ENCODE data around the gene NLK. TPM values are rescaled to one million over a fixed set of nuclear protein-coding genes. Genes with fewer than 3 reads are reported as not detected.
"Not testable (repeated sequence)": the region's sequence is repeated elsewhere in the genome, so short reads cannot be mapped to it uniquely, and the experiment has no call there.

Gene NLK
- total RNA-seq, 6 donors from 2014 or later, result 16.1 to 34.5 (median 19.9) TPM

GRCh38 chr17:28072936-28073533 lies 30.6 kb downstream of the NLK start:
- no peak for TF ChIP-seq POLR2A (IDR thresholded peaks at IDR 0.05)
- Histone ChIP-seq H3K4me1 (peaks cover 0 to 9% (median 0%) of the 10 kb centered on the region in 4 donors), H3K27ac (no peak overlapping the region), H3K9me3 (peaks cover 0 to 4% (median 0%) of the 10 kb centered on the region in 4 donors), H3K27me3 (no peaks in the 10 kb centered on the region), H3K4me3 (no peak overlapping the region), H3K36me3 (no peaks in the 10 kb centered on the region)
- 84 to 86% methylated on average over 2 of the region's 2 CpGs for WGBS, 2 donors
- no peak for ATAC-seq (ENCODE audit: low FRiP score in 2 of 2)
- DNase-seq, result no peak

DNA sequence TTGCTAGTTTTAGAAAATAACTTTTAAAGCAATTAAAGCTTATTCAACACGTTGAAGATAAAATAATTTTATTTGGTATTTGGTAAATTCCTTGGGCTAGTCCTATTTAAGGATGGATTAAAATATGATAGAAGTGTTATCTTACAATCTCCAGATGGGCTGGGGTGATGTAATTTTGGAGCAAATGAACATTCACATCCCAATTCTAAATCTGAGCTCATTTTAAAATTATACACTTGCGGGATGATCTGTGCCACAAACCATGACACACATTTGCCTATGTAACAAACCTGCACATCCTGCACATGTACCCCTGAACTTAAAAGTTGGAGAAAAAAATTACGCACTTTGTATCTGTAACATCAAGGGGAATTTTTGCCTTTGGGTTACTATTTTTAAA lies 31.5 kb downstream of the NLK start:
- Histone ChIP-seq H3K27ac (no peak overlapping the region), H3K36me3 (no peaks in the 10 kb centered on the region), H3K9me3 (peaks cover 0 to 4% (median 0%) of the 10 kb centered on the region in 4 donors), H3K4me1 (peaks cover 0 to 15% (median 1%) of the 10 kb centered on the region in 4 donors), H3K4me3 (no peak overlapping the region), H3K27me3 (no peaks in the 10 kb centered on the region)
- ATAC-seq (ENCODE audit: low FRiP score in 2 of 2), result no peak
- WGBS, 2 donors, result 82 to 88% methylated on average over 3 of the region's 3 CpGs
- DNase-seq, result no peak
- no peak for TF ChIP-seq EP300 (IDR thresholded peaks at IDR 0.05)
- TF ChIP-seq CTCF (IDR thresholded peaks at IDR 0.05), result no peak
- TF ChIP-seq POLR2A (IDR thresholded peaks at IDR 0.05), result no peak
- no peak for TF ChIP-seq POLR2AphosphoS5 (IDR thresholded peaks at IDR 0.05)

GRCh38 chr17:28076144-28076543 lies 33.7 kb downstream of the NLK start:
- TF ChIP-seq CTCF (IDR thresholded peaks at IDR 0.05) (no peak), POLR2A (IDR thresholded peaks at IDR 0.05) (no peak), POLR2AphosphoS5 (IDR thresholded peaks at IDR 0.05) (no peak), EP300 (IDR thresholded peaks at IDR 0.05) (no peak)
- H3K9me3 ChIP-seq, result no peaks in the 10 kb centered on the region
- DNase-seq, result no peak
- no peak overlapping the region for H3K4me3 ChIP-seq
- no peak overlapping the region for H3K27ac ChIP-seq
- peaks cover 0 to 18% (median 6%) of the 10 kb centered on the region in 4 donors for H3K4me1 ChIP-seq
- WGBS, 2 donors, result 71 to 83% methylated on average over 1 of the region's 1 CpG
- no peak for ATAC-seq (ENCODE audit: low FRiP score in 2 of 2)
- no peaks in the 10 kb centered on the region for H3K27me3 ChIP-seq
- H3K36me3 ChIP-seq, result no peaks in the 10 kb centered on the region

GRCh38 chr17:28077140-28077539 lies 34.7 kb downstream of the NLK start:
- 91 to 94% methylated on average over 6 of the region's 6 CpGs for whole genome bisulfite sequencing, 2 donors
- not testable (repeated sequence) for H3K36me3 ChIP-seq; H3K27me3 ChIP-seq; H3K27ac ChIP-seq; DNase-seq; H3K4me3 ChIP-seq; H3K9me3 ChIP-seq; ATAC-seq (ENCODE audit: low FRiP score in 2 of 2)
- H3K4me1 ChIP-seq, result peaks cover 0 to 23% (median 10%) of the 10 kb centered on the region in 4 donors

GRCh38 chr17:28078341-28079229 lies 36.1 kb downstream of the NLK start:
- Histone ChIP-seq H3K9me3 (no peaks in the 10 kb centered on the region), H3K27me3 (no peaks in the 10 kb centered on the region), H3K27ac (no peak overlapping the region), H3K4me3 (no peak overlapping the region), H3K4me1 (peaks cover 0 to 26% (median 16%) of the 10 kb centered on the region in 4 donors), H3K36me3 (no peaks in the 10 kb centered on the region)
- DNase-seq (no peak), ATAC-seq (ENCODE audit: low FRiP score in 2 of 2) (no peak)
- TF ChIP-seq POLR2A (IDR thresholded peaks at IDR 0.05) (no peak), CTCF (IDR thresholded peaks at IDR 0.05) (no peak), POLR2AphosphoS5 (IDR thresholded peaks at IDR 0.05) (no peak), EP300 (IDR thresholded peaks at IDR 0.05) (no peak)
- WGBS, 2 donors, result 80 to 83% methylated on average over 3 of the region's 3 CpGs

Data from upper lobe of left lung (tissue), 6 donors.